Measurements from ENCODE around the gene RPL36.
"Not testable (repeated sequence)": the region's sequence is repeated elsewhere in the genome, so short reads cannot be mapped to it uniquely, and the experiment has no call there.

Gene RPL36

GRCh38 chr19:5703819-5704818, 14.0 kb downstream of the RPL36 start:
- DNase-seq (ENCODE audit: low read depth in 2 of 3, low spot score in 1 of 3), result no peak

GRCh38 chr19:5705552-5705951, 15.5 kb downstream of the RPL36 start:
- DNase-seq (ENCODE audit: low read depth in 2 of 3, low spot score in 1 of 3), result no peak

- no peak for DNase-seq (ENCODE audit: low read depth in 2 of 3, low spot score in 1 of 3)
Observed at GRCh38 chr19:5706876-5707573, 16.9 kb downstream of the RPL36 start.

- DNase-seq (ENCODE audit: low read depth in 2 of 3, low spot score in 1 of 3), result no peak
Observed at GRCh38 chr19:5707576-5708575, 17.8 kb downstream of the RPL36 start.

GRCh38 chr19:5711025-5711424, 20.9 kb downstream of the RPL36 start:
- DNase-seq (ENCODE audit: low read depth in 2 of 3, low spot score in 1 of 3), result no peak

- no peak for DNase-seq (ENCODE audit: low read depth in 2 of 3, low spot score in 1 of 3)
Observed at GRCh38 chr19:5711713-5712161, 21.6 kb downstream of the RPL36 start.

- no peak for DNase-seq (ENCODE audit: low read depth in 2 of 3, low spot score in 1 of 3)
Observed at GRCh38 chr19:5713228-5713627, 23.1 kb downstream of the RPL36 start.

GRCh38 chr19:5714816-5715215, 24.7 kb downstream of the RPL36 start:
- no peak for DNase-seq (ENCODE audit: low read depth in 2 of 3, low spot score in 1 of 3)

GRCh38 chr19:5717215-5717935, 27.3 kb downstream of the RPL36 start:
- no peak for DNase-seq (ENCODE audit: low read depth in 2 of 3, low spot score in 1 of 3)

- peak; percentile 51 to 61 (median 61) for DNase-seq (ENCODE audit: low read depth in 2 of 3, low spot score in 1 of 3)
Observed at GRCh38 chr19:5718037-5718578, 28.0 kb downstream of the RPL36 start.

GRCh38 chr19:5718579-5719273, 28.6 kb downstream of the RPL36 start:
- DNase-seq (ENCODE audit: low read depth in 2 of 3, low spot score in 1 of 3), result peak; percentile 51 to 70 (median 60)

- peak in 2 of 3 donors; percentile 23 to 29 for DNase-seq (ENCODE audit: low read depth in 2 of 3, low spot score in 1 of 3)
Observed at GRCh38 chr19:5719274-5719960, 29.3 kb downstream of the RPL36 start.

GRCh38 chr19:5719961-5720790, 30.1 kb downstream of the RPL36 start, which contains the start of the genes CATSPERD and LONP1:
Gene CATSPERD (plus strand): TSS chr19:5720637. CDS start chr19:5720738, 101 bp downstream.
Gene LONP1 (minus strand): TSS chr19:5720146. CDS start chr19:5720132, 14 bp downstream.
- DNase-seq (ENCODE audit: low read depth in 2 of 3, low spot score in 1 of 3), result peak; percentile 96 to 98 (median 97)

- DNase-seq (ENCODE audit: low read depth in 2 of 3, low spot score in 1 of 3), result no peak
Observed at GRCh38 chr19:5727453-5728050, 37.5 kb downstream of the RPL36 start.

GRCh38 chr19:5733172-5733571, 43.1 kb downstream of the RPL36 start:
- DNase-seq (ENCODE audit: low read depth in 2 of 3, low spot score in 1 of 3), result not testable (repeated sequence)

- DNase-seq (ENCODE audit: low read depth in 2 of 3, low spot score in 1 of 3), result no peak
Observed at GRCh38 chr19:5738423-5738822, 48.3 kb downstream of the RPL36 start.

All from stimulated activated CD4-positive, alpha-beta T cell treated with anti-CD3 and anti-CD28 coated beads, Interleukin-12 subunit alpha, Interleukin-12 subunit beta, amount 100 ng/mL, for 48 hours (primary cell).